ENCODE measurements around the gene TMEM35B.
"Not testable (repeated sequence)": the region's sequence is repeated elsewhere in the genome, so short reads cannot be mapped to it uniquely, and the experiment has no call there.

- not testable (repeated sequence) for TF ChIP-seq EHMT2 (IDR thresholded peaks at IDR 0.05); RAD21 (CRISPR knock-in tag; conservative IDR thresholded peaks at IDR 0.05 in 1 of 2, IDR thresholded peaks at IDR 0.05 in 1 of 2); PHF21A (IDR thresholded peaks at IDR 0.05; ENCODE audit: borderline replicate concordance, low read depth); FOXP4 (CRISPR knock-in tag; IDR thresholded peaks at IDR 0.05; ENCODE audit: borderline replicate concordance); CTCF (IDR thresholded peaks at IDR 0.05 in 2 of 3, conservative IDR thresholded peaks at IDR 0.05 in 1 of 3; ENCODE audit: insufficient read depth in 2 of 3, low read depth in 1 of 3, low read length in 3 of 3)
These were observed 16.9 kb downstream of the TMEM35B start for GRCh38 chr1:34968297-34968696.
